AG10803 (cell line): ENCODE data around the gene LCE1D.

Experiments used
- DNase-seq: peaks from one replicate; pipeline ENCODE4 v3.0.0; 2010; ENCODE audit warnings: low read depth
- H3K4me3 ChIP-seq: 2 replicates; pipeline ENCODE4 v1.5.1; 2011; ENCODE audit warnings: mild to moderate bottlenecking, low read length, control low read depth
- CTCF ChIP-seq: conservative IDR thresholded peaks from 2 replicates; pipeline ENCODE4 v1.5.1; 2011; ENCODE audit warnings: mild to moderate bottlenecking, low read length, control low read depth, inconsistent platforms

LCE1D gene

DNA sequence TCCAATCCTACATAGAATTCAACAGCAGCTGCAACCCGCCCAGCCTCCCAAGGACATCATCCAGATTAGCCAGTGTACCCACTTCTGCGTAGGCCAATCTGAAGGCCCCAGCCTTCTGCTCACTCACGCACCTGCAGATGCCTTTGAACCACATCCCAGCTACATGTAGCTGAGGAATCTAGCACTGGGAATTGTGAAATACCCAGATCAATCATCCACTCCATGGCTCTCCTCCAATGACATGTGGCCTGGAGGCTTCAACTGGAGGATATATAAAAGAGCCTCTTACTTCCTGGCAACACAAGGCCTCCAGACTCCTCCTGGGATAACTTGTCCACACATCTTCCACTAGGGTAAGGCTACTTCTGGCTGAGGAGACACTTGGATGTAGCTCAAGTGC, 46.0 kb downstream of the LCE1D start, which contains the start of gene LCE6A:
LCE6A (plus strand) TSS at position 301 of the 400 bp plus-strand sequence. CDS start 665 bp downstream, outside the sequence.
- no peak for DNase-seq
- no peak for TF ChIP-seq CTCF
- H3K4me3 ChIP-seq: no peak within 1 kb of the TSS
